Stimulated activated CD4-positive, alpha-beta T cell treated with anti-CD3 and anti-CD28 coated beads, TNF-alpha, amount 100 ng/mL, for 4 hours (primary cell): ENCODE data around the gene SMG9.
"Not testable (repeated sequence)": the region's sequence is repeated elsewhere in the genome, so short reads cannot be mapped to it uniquely, and the experiment has no call there.

Source experiments
- DNase-seq, 3 experiments: peaks; one replicate each; pipeline ENCODE4 v3.0.0-alpha.2; 2020; ENCODE audit warnings: low read depth in 3 of 3

SMG9 gene

GRCh38 chr19:43692877-43693276, 61.9 kb downstream of the SMG9 start:
- DNase-seq: no peak

GRCh38 chr19:43692385-43692784, 62.4 kb downstream of the SMG9 start:
- no peak for DNase-seq

GRCh38 chr19:43691755-43692154, 63.0 kb downstream of the SMG9 start:
- DNase-seq: no peak

- no peak for DNase-seq
Measured at GRCh38 chr19:43690890-43691289, 63.9 kb downstream of the SMG9 start.

- DNase-seq: no peak
Measured at GRCh38 chr19:43690444-43690843, 64.3 kb downstream of the SMG9 start.

- DNase-seq: no peak
Measured at GRCh38 chr19:43688059-43688701, 66.6 kb downstream of the SMG9 start.

- no peak for DNase-seq
Measured at GRCh38 chr19:43687660-43687997, 67.1 kb downstream of the SMG9 start.

- DNase-seq: no peak
Measured at GRCh38 chr19:43684326-43684725, 70.4 kb downstream of the SMG9 start.

GRCh38 chr19:43683905-43684304, 70.9 kb downstream of the SMG9 start:
- no peak for DNase-seq

GRCh38 chr19:43682824-43683661, 71.7 kb downstream of the SMG9 start:
- no peak for DNase-seq

GRCh38 chr19:43682269-43682668, 72.5 kb downstream of the SMG9 start:
- not testable (repeated sequence) for DNase-seq

GRCh38 chr19:43681821-43682220, 72.9 kb downstream of the SMG9 start:
- DNase-seq: no peak

- no peak for DNase-seq
Measured at GRCh38 chr19:43678512-43679261, 76.1 kb downstream of the SMG9 start.
